GM19467 (cell line): ENCODE results near the gene KCNH8.

Source experiments
- ATAC-seq: cut with Tn5 transposase; IDR thresholded peaks from one replicate; pipeline ENCODE4 v1.9.1; 2021; ENCODE audit warnings: mild to moderate bottlenecking, moderate library complexity; ENCODE audit not compliant: unreplicated experiment

Gene KCNH8

DNA sequence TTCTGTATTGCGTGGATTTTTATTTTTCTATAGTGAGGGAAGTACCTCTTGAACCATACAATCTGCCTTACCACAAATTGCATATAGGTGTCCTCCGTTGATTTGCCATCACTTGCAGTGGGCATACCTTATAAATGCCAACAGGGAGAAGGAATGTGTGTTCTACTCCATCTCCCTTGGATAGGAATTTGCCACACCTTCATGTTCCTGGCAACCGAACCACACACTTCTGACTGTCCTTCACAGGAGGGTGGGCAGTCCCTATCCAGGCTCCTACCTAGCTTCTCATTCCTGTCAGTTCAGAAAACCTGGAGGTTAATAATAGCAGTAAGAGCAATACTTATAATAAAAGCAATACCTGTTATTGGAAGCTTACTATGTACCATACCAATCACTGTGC, 428.0 kb downstream of the KCNH8 start:
- no peak for ATAC-seq
